HCT116 (cell line): ENCODE measurements around the gene PLSCR5. TPM values are rescaled to one million over a fixed set of nuclear protein-coding genes. Genes with fewer than 3 reads are reported as not detected.

ENCODE experiments used
- ATAC-seq: fragments of 200-7000 bp; cut with Tn5 transposase; 2 replicates; pipeline ENCODE4 v1.9.1; 2020; ENCODE audit warnings: mild to moderate bottlenecking, moderate library complexity
- BruUV-seq: library from RNA; stranded (reverse); fragments of 400-500 nt; replicated peaks from 2 replicates; lab custom pipeline; 2021; lab: Mats Ljungman, UMichigan
- CTCF ChIA-PET: fragments of 300-600 bp; sonication (Branson Sonifier 250); formaldehyde crosslinking; loops from one replicate; lab custom pipeline; 2021; ENCODE audit warnings: antibody characterized with exemption; lab: Charles Lee
- POLR2A ChIA-PET: fragments of 300-600, 350-600 bp; sonication (Branson Sonifier 250); formaldehyde crosslinking; loops from one replicate; lab custom pipeline; 2021; ENCODE audit warnings: antibody characterized with exemption; lab: Charles Lee
- RAD21 ChIA-PET, 2 experiments: fragments of 300-600 bp; sonication (Branson Sonifier 250); formaldehyde crosslinking; loops; one replicate each; lab custom pipeline; 2023; ENCODE audit warnings: low total read pairs in 2 of 2; ENCODE audit not compliant: uncharacterized antibody in 2 of 2, unreplicated experiment in 2 of 2, low non-redundant PET in 1 of 2; lab: Charles Lee
- DNase-seq: peaks from one replicate; pipeline ENCODE4 v3.0.0-alpha.2; 2010; ENCODE audit warnings: low read depth, low spot score
- H2AFZ ChIP-seq: fragments of 200-600 bp; shearing (Covaris generic), sonication (generic); 2 replicates; pipeline ENCODE4 v1.6.1; 2017; ENCODE audit warnings: low read depth, mixed run types, mixed read lengths, antibody characterized with exemption, low read length; ENCODE audit not compliant: poor library complexity, severe bottlenecking
- H3K27ac ChIP-seq: 2 replicates; pipeline ENCODE4 v1.5.1; 2012; ENCODE audit warnings: low read depth, low read length
- H3K27me3 ChIP-seq: fragments of 200-600 bp; sonication (generic); 2 replicates; pipeline ENCODE4 v1.6.1; 2016; ENCODE audit warnings: mixed run types, low read length, mixed read lengths; ENCODE audit not compliant: insufficient read depth
- H3K36me3 ChIP-seq, 2 experiments: fragments of 200-500 bp in 1 of 2; fragments of 200-600 bp in 1 of 2; sonication (Bioruptor generic) in 1 of 2; sonication (generic) in 1 of 2; 2 replicates each; pipeline versions ENCODE4 v1.5.1 to v1.6.1; 2014 to 2016; ENCODE audit warnings: low read length in 2 of 2, inconsistent platforms in 1 of 2, mixed read lengths in 1 of 2, mixed run types in 1 of 2; ENCODE audit not compliant: insufficient read depth in 2 of 2, control insufficient read depth in 1 of 2
- H3K4me1 ChIP-seq, 2 experiments: fragments of 200-600 bp in 1 of 2; sonication (generic) in 1 of 2; 2 replicates each; pipeline versions ENCODE4 v1.5.1 to v1.6.1; 2012 to 2017; ENCODE audit warnings: low read length in 2 of 2, inconsistent platforms in 1 of 2, mild to moderate bottlenecking in 1 of 2, mixed read lengths in 1 of 2, mixed run types in 1 of 2, moderate library complexity in 1 of 2; ENCODE audit not compliant: insufficient read depth in 2 of 2, control insufficient read depth in 1 of 2
- H3K4me2 ChIP-seq: fragments of 200-600 bp; sonication (generic); 2 replicates; pipeline ENCODE4 v1.6.1; 2017; ENCODE audit warnings: mixed run types, low read length, mixed read lengths
- H3K4me3 ChIP-seq, 2 experiments: fragments of 200-600 bp in 1 of 2; sonication (generic) in 1 of 2; replicated peaks in 1 of 2; 2 replicates each; pipeline ENCODE4 v1.5.1; 2011 to 2016; ENCODE audit warnings: low read length in 2 of 2, control low read depth in 1 of 2, low read depth in 1 of 2, mild to moderate bottlenecking in 1 of 2, mixed read lengths in 1 of 2, mixed run types in 1 of 2
- H3K79me2 ChIP-seq: fragments of 200-600 bp; sonication (generic); 2 replicates; pipeline ENCODE4 v1.6.1; 2017; ENCODE audit warnings: mild to moderate bottlenecking, mixed run types, low read length, moderate library complexity, mixed read lengths; ENCODE audit not compliant: insufficient read depth
- H3K9ac ChIP-seq: fragments of 200-600 bp; sonication (generic); 2 replicates; pipeline ENCODE4 v1.6.1; 2016; ENCODE audit warnings: low read length, mixed read lengths
- H3K9me2 ChIP-seq: fragments of 200-600 bp; sonication (generic), shearing (Covaris generic); 2 replicates; pipeline ENCODE4 v1.6.1; 2017; ENCODE audit warnings: mixed run types, mild to moderate bottlenecking, moderate library complexity; ENCODE audit not compliant: insufficient read depth
- H3K9me3 ChIP-seq, 2 experiments: fragments of 200-500 bp in 1 of 2; fragments of 200-600 bp in 1 of 2; sonication (Bioruptor generic) in 1 of 2; sonication (generic) in 1 of 2; 2 replicates each; pipeline ENCODE4 v1.6.1; 2014 to 2017; ENCODE audit warnings: low read length in 2 of 2, mixed read lengths in 2 of 2, inconsistent platforms in 1 of 2, low read depth in 1 of 2, mild to moderate bottlenecking in 1 of 2, mixed run types in 1 of 2, moderate library complexity in 1 of 2; ENCODE audit not compliant: control insufficient read depth in 1 of 2, insufficient read depth in 1 of 2
- H4K20me1 ChIP-seq: fragments of 200-600 bp; sonication (generic), shearing (Covaris generic); 2 replicates; pipeline ENCODE4 v1.6.1; 2017; ENCODE audit warnings: mixed run types, mild to moderate bottlenecking, moderate library complexity; ENCODE audit not compliant: insufficient read depth
- CBX3 ChIP-seq: IDR thresholded peaks from 2 replicates; pipeline ENCODE4 v1.6.1; 2012; ENCODE audit warnings: low read depth
- CEBPB ChIP-seq: IDR thresholded peaks from 2 replicates; pipeline ENCODE4 v1.6.1; 2012; ENCODE audit warnings: low read depth
- CTCF ChIP-seq, 3 experiments: fragments of 200-600 bp in 1 of 3; sonication (generic) in 1 of 3; IDR thresholded peaks in 2 of 3; conservative IDR thresholded peaks in 1 of 3; 2 replicates each; pipeline ENCODE4 v1.5.1; 2012 to 2017; ENCODE audit warnings: low read depth in 2 of 3, low read length in 2 of 3, antibody characterized with exemption in 1 of 3, borderline replicate concordance in 1 of 3, control low read depth in 1 of 3, mild to moderate bottlenecking in 1 of 3, mixed read lengths in 1 of 3, mixed run types in 1 of 3, moderate library complexity in 1 of 3; ENCODE audit not compliant: insufficient read depth in 1 of 3
- ELF1 ChIP-seq: IDR thresholded peaks from 2 replicates; pipeline ENCODE4 v1.6.1; 2012; ENCODE audit warnings: low read depth, borderline replicate concordance
- EZH2 ChIP-seq: fragments of 200-600 bp; sonication (generic); IDR thresholded peaks from 2 replicates; pipeline ENCODE4 v1.6.1; 2017; ENCODE audit warnings: antibody characterized with exemption, mixed run types
- EZH2phosphoT487 ChIP-seq: fragments of 200-600 bp; IDR thresholded peaks from 2 replicates; pipeline ENCODE4 v1.6.1; 2018; ENCODE audit warnings: antibody characterized with exemption, borderline replicate concordance
- FOSL1 ChIP-seq: IDR thresholded peaks from 2 replicates; pipeline ENCODE4 v1.6.1; 2012; ENCODE audit warnings: low read depth
- MAX ChIP-seq: IDR thresholded peaks from 2 replicates; pipeline ENCODE4 v1.6.1; 2012
- POLR2AphosphoS5 ChIP-seq: IDR thresholded peaks from 2 replicates; pipeline ENCODE4 v1.6.1; 2011; ENCODE audit warnings: mild to moderate bottlenecking, low read depth, low read length, moderate library complexity
- REST ChIP-seq: IDR thresholded peaks from 2 replicates; pipeline ENCODE4 v1.6.1; 2012; ENCODE audit warnings: low read depth
- SIN3A ChIP-seq: IDR thresholded peaks from 2 replicates; pipeline ENCODE4 v1.6.1; 2012; ENCODE audit warnings: low read depth
- SP1 ChIP-seq: IDR thresholded peaks from 2 replicates; pipeline ENCODE4 v1.6.1; 2012; ENCODE audit warnings: low read depth
- SRF ChIP-seq: IDR thresholded peaks from 2 replicates; pipeline ENCODE4 v1.6.1; 2012; ENCODE audit warnings: low read depth
- ZBTB33 ChIP-seq: IDR thresholded peaks from 2 replicates; pipeline ENCODE4 v1.6.1; 2011; ENCODE audit warnings: mild to moderate bottlenecking, low read length, moderate library complexity; ENCODE audit not compliant: insufficient replicate concordance; ENCODE audit errors: extremely low read depth
- ZNF274 ChIP-seq: fragments of 200-500 bp; sonication (Bioruptor generic); IDR thresholded peaks from 2 replicates; pipeline ENCODE4 v1.6.1; 2014; ENCODE audit warnings: mild to moderate bottlenecking, low read depth, low read length, inconsistent platforms
- intact Hi-C: fragments of 100-400 bp; cut with micrococcal nuclease; formaldehyde crosslinking; loops from 2 replicates; pipeline ENCODE4 v1.10.0; 2022
- total RNA-seq: library from RNA; stranded (reverse); gene quantifications from one replicate; pipeline ENCODE4 v1.2.1, GENCODE V29; 2021; ENCODE audit not compliant: unreplicated experiment

The PLSCR5 gene
- total RNA-seq, 1 experiment from 2014 or later = not detected

GRCh38 chr3:146598535-146598934 lies 6.6 kb downstream of the PLSCR5 start:
- no peaks in the 10 kb centered on the region for H3K4me1 ChIP-seq
- H3K4me3 ChIP-seq = no peak overlapping the region
- no peaks in the 10 kb centered on the region for H3K9me2 ChIP-seq
- no peak for DNase-seq
- ChIA-PET POLR2A (no interaction called here), RAD21 (no interaction called here), CTCF (interaction anchor here (1.0 to 1.5 kb wide), 3 partner anchors 9 to 271 kb away, joined by 3 to 4 read pairs (median 3); no protein-coding TSS in a partner anchor)
- no peak for ATAC-seq
- no peak for TF ChIP-seq POLR2AphosphoS5
- TF ChIP-seq REST = no peak
- no peak for TF ChIP-seq CBX3
- TF ChIP-seq ZNF274 = no peak
- TF ChIP-seq ELF1 = no peak
- TF ChIP-seq CEBPB = no peak
- no peak for TF ChIP-seq MAX
- no peak for TF ChIP-seq SIN3A
- TF ChIP-seq CTCF (IDR thresholded peaks at IDR 0.05 in 2 of 3, conservative IDR thresholded peaks at IDR 0.05 in 1 of 3; ENCODE audit: borderline replicate concordance in 1 of 3, insufficient read depth in 1 of 3, low read depth in 2 of 3, low read length in 2 of 3) = no peak
- no peak for TF ChIP-seq ZBTB33
- TF ChIP-seq FOSL1 = no peak
- no peak for TF ChIP-seq SP1
- no peak for TF ChIP-seq EZH2phosphoT487
- no peak for TF ChIP-seq EZH2
- no peak for TF ChIP-seq SRF
- no peak overlapping the region for H3K4me2 ChIP-seq
- H3K9ac ChIP-seq = no peak overlapping the region
- H3K79me2 ChIP-seq = no peaks in the 10 kb centered on the region
- H4K20me1 ChIP-seq = no peaks in the 10 kb centered on the region
- no peak overlapping the region for H2AFZ ChIP-seq
- intact Hi-C loops = loop anchor here (10.0 kb wide), 1 partner anchor 1866 kb away; no protein-coding TSS in a partner anchor
- no peaks in the 10 kb centered on the region for H3K36me3 ChIP-seq
- no peak overlapping the region for H3K27ac ChIP-seq
- H3K27me3 ChIP-seq = no peaks in the 10 kb centered on the region
- no peaks in the 10 kb centered on the region for H3K9me3 ChIP-seq
- no TSS peak for BruUV-seq
